K562 (cell line): ENCODE data around the gene ATAD2B.

Source experiments
- CBFB ChIP-seq: sonication (generic); formaldehyde crosslinking; IDR thresholded peaks from 2 replicates; pipeline ENCODE4 v1.4.0; 2020; ENCODE audit warnings: mild to moderate bottlenecking, missing genetic modification reagents
- CTCF ChIP-seq, 3 experiments: IDR thresholded peaks in 2 of 3; conservative IDR thresholded peaks in 1 of 3; 2 replicates each; pipeline ENCODE4 v1.5.1; 2011 to 2012; ENCODE audit warnings: low read length in 3 of 3, mild to moderate bottlenecking in 3 of 3, control low read depth in 2 of 3, improper control_type of control experiment in 1 of 3, inconsistent platforms in 1 of 3, low read depth in 1 of 3, mixed read lengths in 1 of 3, moderate library complexity in 1 of 3; ENCODE audit not compliant: insufficient read depth in 2 of 3
- FOXK2 ChIP-seq, 2 experiments: fragments of 450-650 bp; IDR thresholded peaks in 1 of 2; conservative IDR thresholded peaks in 1 of 2; 2 replicates each; pipeline ENCODE4 v1.6.1; 2016; ENCODE audit warnings: low read depth in 2 of 2, mild to moderate bottlenecking in 1 of 2
- FOXM1 ChIP-seq, 2 experiments: fragments of 450-650 bp in 1 of 2; sonication (generic) in 1 of 2; formaldehyde crosslinking in 1 of 2; IDR thresholded peaks; 2 replicates each; pipeline versions ENCODE4 v1.6.1 to v1.9.0; 2017 to 2022; ENCODE audit warnings: low read depth in 2 of 2, mild to moderate bottlenecking in 2 of 2, missing genetic modification reagents in 1 of 2, moderate library complexity in 1 of 2
- RBM17 ChIP-seq: fragments of 200-400 bp; formaldehyde crosslinking; IDR thresholded peaks from 2 replicates; pipeline ENCODE4 v1.6.1; 2017; ENCODE audit warnings: low read depth, mild to moderate bottlenecking, low read length, borderline replicate concordance
- RFX5 ChIP-seq: IDR thresholded peaks from 2 replicates; pipeline ENCODE4 v1.6.1; 2011; ENCODE audit warnings: low read depth, mild to moderate bottlenecking, improper control_type of control experiment, low read length
- SIX5 ChIP-seq, 2 experiments: IDR thresholded peaks; 2 replicates each; pipeline ENCODE4 v1.6.1; 2011; ENCODE audit warnings: low read length in 2 of 2, borderline replicate concordance in 1 of 2, low read depth in 1 of 2, mild to moderate bottlenecking in 1 of 2, moderate library complexity in 1 of 2; ENCODE audit not compliant: insufficient read depth in 1 of 2
- ZNF165 ChIP-seq: fragments of 250-450 bp; sonication (Bioruptor Pico); IDR thresholded peaks from 2 replicates; pipeline ENCODE4 v1.4.0; 2020; ENCODE audit warnings: borderline replicate concordance
- ZNF764 ChIP-seq: fragments of 250-450 bp; sonication (Bioruptor Pico); IDR thresholded peaks from 2 replicates; pipeline ENCODE4 v1.4.0; 2020; ENCODE audit warnings: low read depth, mild to moderate bottlenecking, moderate library complexity
- TF ChIP-seq, protein P1 (sequence below): sonication (generic); formaldehyde crosslinking; IDR thresholded peaks from 2 replicates; pipeline ENCODE4 v1.8.0; 2022; ENCODE audit warnings: mild to moderate bottlenecking, missing genetic modification reagents, borderline replicate concordance
- TF ChIP-seq, protein P2 (sequence below), 2 experiments: fragments of 200-800 bp in 1 of 2; sonication (Bioruptor generic) in 1 of 2; sonication (generic) in 1 of 2; formaldehyde crosslinking in 1 of 2; IDR thresholded peaks in 1 of 2; conservative IDR thresholded peaks in 1 of 2; 2 replicates each; pipeline versions ENCODE4 v1.5.0 to v1.6.1; 2016 to 2020; ENCODE audit warnings: missing compliant biosample characterization in 1 of 2, missing genetic modification characterization in 1 of 2, missing genetic modification reagents in 1 of 2
- TF ChIP-seq, protein P3 (sequence below): fragments of 450-650 bp; IDR thresholded peaks from 2 replicates; pipeline ENCODE4 v1.7.1; 2018; ENCODE audit warnings: mild to moderate bottlenecking, low read depth; ENCODE audit not compliant: partially characterized antibody

DNA sequence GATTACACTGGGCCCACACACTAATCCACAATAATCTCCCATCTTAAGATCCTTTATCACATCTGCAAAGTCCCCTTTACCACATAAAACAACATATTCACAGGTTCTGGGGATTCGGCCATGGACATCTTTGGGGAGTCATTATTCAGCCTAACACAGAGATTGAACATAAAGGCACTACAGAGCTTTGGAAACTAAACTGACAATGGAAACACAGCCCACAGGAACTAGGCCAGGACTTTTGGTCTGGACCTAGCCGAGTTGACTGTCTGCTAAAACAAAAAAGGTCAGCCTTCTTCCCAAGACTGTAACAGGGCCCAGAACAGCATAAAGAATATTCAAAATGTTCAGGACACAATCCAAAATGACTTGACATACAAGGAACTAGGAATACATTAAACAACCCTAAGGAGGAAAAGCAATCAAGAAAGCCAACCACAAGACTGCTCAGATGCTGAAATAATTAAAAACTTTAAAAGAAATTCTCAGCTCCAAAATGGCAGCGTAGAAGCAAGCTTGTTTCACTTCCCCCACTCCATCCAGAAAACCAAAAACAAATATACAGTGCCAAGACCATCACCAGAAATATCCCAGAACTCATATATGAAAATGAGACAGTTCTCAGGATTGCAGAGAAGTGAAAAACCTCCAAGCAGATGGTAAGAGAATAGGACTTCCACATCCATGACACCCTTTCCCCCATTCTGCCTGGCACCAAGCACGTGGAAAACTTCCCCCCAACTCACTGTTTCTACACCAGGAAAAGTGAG, 207.8 kb downstream of the ATAD2B start:
- TF ChIP-seq FOXK2 (conservative IDR thresholded peaks at IDR 0.05 in 1 of 2, IDR thresholded peaks at IDR 0.05 in 1 of 2; ENCODE audit: low read depth in 2 of 2) (no peak), RBM17 (no peak), ZNF764 (no peak), CTCF (IDR thresholded peaks at IDR 0.05 in 2 of 3, conservative IDR thresholded peaks at IDR 0.05 in 1 of 3; ENCODE audit: insufficient read depth in 2 of 3, low read depth in 1 of 3, low read length in 3 of 3) (no peak), CBFB (CRISPR knock-in tag) (no peak), SIX5 (IDR thresholded peaks at IDR 0.05; ENCODE audit: borderline replicate concordance in 1 of 2, insufficient read depth in 1 of 2, low read depth in 1 of 2, low read length in 2 of 2) (no peak), RFX5 (no peak), FOXM1 (IDR thresholded peaks at IDR 0.05; ENCODE audit: low read depth) (no peak), FOXM1 (CRISPR knock-in tag; IDR thresholded peaks at IDR 0.05; ENCODE audit: low read depth) (no peak), ZNF165 (CRISPR knock-in tag) (no peak)
- TF ChIP-seq, protein P1, sequence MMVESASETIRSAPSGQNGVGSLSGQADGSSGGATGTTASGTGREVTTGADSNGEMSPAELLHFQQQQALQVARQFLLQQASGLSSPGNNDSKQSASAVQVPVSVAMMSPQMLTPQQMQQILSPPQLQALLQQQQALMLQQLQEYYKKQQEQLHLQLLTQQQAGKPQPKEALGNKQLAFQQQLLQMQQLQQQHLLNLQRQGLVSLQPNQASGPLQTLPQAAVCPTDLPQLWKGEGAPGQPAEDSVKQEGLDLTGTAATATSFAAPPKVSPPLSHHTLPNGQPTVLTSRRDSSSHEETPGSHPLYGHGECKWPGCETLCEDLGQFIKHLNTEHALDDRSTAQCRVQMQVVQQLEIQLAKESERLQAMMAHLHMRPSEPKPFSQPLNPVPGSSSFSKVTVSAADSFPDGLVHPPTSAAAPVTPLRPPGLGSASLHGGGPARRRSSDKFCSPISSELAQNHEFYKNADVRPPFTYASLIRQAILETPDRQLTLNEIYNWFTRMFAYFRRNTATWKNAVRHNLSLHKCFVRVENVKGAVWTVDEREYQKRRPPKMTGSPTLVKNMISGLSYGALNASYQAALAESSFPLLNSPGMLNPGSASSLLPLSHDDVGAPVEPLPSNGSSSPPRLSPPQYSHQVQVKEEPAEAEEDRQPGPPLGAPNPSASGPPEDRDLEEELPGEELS: no peak
- TF ChIP-seq, protein P2, sequence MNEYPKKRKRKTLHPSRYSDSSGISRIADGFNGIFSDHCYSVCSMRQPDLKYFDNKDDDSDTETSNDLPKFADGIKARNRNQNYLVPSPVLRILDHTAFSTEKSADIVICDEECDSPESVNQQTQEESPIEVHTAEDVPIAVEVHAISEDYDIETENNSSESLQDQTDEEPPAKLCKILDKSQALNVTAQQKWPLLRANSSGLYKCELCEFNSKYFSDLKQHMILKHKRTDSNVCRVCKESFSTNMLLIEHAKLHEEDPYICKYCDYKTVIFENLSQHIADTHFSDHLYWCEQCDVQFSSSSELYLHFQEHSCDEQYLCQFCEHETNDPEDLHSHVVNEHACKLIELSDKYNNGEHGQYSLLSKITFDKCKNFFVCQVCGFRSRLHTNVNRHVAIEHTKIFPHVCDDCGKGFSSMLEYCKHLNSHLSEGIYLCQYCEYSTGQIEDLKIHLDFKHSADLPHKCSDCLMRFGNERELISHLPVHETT (CRISPR knock-in tag; conservative IDR thresholded peaks at IDR 0.05 in 1 of 2, IDR thresholded peaks at IDR 0.05 in 1 of 2): no peak
- TF ChIP-seq, protein P3, sequence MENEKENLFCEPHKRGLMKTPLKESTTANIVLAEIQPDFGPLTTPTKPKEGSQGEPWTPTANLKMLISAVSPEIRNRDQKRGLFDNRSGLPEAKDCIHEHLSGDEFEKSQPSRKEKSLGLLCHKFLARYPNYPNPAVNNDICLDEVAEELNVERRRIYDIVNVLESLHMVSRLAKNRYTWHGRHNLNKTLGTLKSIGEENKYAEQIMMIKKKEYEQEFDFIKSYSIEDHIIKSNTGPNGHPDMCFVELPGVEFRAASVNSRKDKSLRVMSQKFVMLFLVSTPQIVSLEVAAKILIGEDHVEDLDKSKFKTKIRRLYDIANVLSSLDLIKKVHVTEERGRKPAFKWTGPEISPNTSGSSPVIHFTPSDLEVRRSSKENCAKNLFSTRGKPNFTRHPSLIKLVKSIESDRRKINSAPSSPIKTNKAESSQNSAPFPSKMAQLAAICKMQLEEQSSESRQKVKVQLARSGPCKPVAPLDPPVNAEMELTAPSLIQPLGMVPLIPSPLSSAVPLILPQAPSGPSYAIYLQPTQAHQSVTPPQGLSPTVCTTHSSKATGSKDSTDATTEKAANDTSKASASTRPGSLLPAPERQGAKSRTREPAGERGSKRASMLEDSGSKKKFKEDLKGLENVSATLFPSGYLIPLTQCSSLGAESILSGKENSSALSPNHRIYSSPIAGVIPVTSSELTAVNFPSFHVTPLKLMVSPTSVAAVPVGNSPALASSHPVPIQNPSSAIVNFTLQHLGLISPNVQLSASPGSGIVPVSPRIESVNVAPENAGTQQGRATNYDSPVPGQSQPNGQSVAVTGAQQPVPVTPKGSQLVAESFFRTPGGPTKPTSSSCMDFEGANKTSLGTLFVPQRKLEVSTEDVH: no peak
